NCI-H2196 (cell line): ENCODE measurements around the gene CRPPA.
"Not testable (repeated sequence)": the region's sequence is repeated elsewhere in the genome, so short reads cannot be mapped to it uniquely, and the experiment has no call there.

Experiments
- DNase-seq: peaks from one replicate; lab custom pipeline; 2025; ENCODE audit not compliant: unreplicated experiment; lab: John Stamatoyannopoulos, UW

The CRPPA gene

DNA sequence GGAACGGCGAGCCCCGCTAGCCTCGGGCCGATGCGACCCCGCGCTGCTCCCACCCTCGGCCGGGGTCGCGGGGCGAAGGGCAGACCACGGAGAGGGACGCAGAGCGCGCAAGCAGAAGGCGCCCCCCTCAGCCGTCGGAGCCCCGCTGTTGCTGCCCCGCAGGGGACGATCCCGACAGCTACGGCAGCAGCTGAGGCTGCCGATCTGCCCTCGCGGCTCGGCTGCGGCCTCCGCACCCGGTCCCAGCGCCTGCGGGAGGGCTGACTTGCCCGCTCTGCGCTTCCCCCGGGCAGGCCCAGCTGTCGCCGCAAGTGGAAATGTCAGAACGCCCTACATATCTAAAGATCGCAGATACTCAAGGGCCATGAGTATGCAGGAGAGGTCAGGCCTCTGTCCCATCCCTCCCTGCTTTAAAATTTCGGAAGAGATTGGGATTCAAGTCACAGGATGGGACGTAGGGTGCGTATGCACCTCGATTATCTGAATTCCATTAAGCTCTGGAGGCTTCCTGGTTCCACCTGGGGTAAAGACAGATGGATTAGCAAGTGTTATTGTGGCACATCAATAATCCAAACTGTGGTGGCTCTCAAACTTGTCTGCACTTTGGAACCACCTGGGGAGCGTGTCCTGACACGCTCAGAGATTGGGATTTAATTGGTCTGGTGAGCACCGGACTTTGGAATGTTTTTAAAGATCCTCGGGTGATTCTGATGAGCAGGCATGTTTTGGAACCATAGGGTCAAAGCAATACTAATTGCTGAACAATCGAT is at the start of gene CRPPA:
Gene CRPPA (minus strand): TSS at position 206 of the 770 bp plus-strand sequence. CDS start 216 bp downstream, outside the sequence.
- DNase-seq: no peak

- DNase-seq: no peak
These were observed 44.4 kb upstream of the CRPPA start, which contains the start of gene SOSTDC1 for GRCh38 chr7:16465469-16466361. Gene SOSTDC1, minus strand, starts transcription at chr7:16465738. Its CDS starts 70 bp downstream, at chr7:16465668.

DNA sequence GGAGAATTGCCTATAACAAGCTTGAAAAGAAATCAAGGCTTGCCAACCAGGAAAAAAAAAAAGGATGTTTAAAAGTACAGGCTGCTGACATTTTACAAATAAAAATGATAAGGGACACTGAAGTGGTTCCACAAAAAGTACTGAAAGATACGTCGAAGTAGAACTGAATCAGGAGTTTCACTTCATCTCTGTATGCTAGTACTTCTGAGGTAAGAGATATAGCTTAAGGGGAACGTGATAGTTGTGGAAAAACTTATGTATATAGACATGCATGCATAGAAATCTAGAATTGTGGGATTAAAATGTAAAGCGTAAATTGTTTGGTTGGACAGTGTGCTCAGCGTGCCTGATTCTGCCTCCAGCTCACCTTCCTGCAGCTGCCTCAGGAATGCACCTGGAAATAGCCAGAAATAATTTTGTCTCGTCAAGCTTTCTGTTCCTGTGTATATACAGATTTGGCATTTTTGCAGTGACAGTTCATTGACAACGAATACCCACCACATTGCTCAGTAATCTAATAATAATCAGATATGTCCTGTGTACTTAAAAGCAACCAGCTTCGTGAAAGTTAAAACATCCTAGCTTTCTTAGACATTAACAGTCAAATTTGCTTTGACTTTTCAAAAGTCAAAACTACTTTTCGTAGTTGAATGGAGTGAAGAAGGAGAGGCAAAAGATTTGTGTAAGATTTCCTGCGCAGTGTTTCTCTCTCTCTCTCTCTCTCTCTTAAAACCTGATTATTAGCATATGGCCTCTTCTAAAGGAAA is 42.8 kb upstream of the CRPPA start:
- no peak for DNase-seq

DNA sequence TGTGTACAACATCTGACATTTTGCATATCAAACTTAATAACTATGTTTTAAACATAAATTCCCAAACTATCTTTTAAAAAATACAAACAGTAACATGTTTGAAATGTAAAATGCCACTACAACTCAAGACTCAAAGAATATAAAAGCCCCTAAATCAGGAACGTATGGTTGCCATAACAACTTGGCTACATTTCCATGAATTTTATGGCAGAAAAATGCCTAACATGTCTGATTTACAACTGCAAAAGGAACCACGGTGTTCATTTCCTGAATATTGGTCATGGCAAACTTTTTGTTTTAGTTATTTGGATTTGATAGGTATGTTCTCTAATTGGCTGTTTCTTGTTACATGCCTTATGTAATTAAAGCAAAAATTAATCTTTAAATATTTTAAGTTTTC is 42.2 kb upstream of the CRPPA start:
- DNase-seq: no peak

GRCh38 chr7:16462431-16462889 is 41.1 kb upstream of the CRPPA start:
- no peak for DNase-seq

GRCh38 chr7:16460789-16461493 is 39.6 kb upstream of the CRPPA start:
- DNase-seq: no peak

- not testable (repeated sequence) for DNase-seq
These were observed 35.0 kb upstream of the CRPPA start for GRCh38 chr7:16456303-16456702.

- no peak for DNase-seq
These were observed 34.3 kb upstream of the CRPPA start for GRCh38 chr7:16455591-16455990.

DNA sequence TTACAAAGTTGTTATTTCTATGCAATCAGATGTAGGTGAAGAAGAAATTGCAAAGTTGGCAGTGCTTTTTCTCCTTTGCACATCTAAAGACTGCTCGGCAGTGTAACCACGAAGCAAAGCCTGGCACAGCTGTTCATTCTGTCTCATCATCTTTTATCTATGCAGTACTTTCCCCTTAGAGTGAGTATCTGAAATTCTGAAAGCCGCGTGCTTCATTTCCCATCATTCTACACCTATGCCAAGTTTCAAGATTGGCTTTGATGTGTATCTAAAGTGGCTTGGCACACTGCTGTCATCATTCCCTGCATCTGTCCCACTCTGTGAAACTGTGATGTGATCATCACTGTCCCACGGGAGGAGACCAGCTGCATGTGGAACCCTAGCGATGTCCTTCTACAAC is 29.0 kb upstream of the CRPPA start:
- DNase-seq: no peak

DNA sequence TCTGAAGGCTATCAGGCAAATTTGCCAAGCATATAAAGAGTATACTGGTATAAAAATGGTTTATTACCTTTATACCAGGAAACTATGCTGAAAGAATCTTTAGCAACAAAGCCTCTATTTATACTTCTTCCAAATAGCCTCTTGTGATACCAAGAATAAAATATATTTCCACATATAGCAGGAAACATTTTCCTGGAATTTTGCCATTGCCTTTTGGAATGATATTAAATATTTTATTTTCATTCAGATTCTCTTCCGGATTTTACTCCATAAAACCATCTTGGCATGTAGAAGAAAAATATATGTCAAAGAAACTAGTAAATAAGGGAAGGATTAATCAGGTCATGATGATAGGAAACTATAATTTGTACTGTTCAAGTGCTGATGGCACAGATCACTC is 26.5 kb upstream of the CRPPA start:
- no peak for DNase-seq

- no peak for DNase-seq
These were observed 25.2 kb upstream of the CRPPA start for GRCh38 chr7:16446508-16446907.

DNA sequence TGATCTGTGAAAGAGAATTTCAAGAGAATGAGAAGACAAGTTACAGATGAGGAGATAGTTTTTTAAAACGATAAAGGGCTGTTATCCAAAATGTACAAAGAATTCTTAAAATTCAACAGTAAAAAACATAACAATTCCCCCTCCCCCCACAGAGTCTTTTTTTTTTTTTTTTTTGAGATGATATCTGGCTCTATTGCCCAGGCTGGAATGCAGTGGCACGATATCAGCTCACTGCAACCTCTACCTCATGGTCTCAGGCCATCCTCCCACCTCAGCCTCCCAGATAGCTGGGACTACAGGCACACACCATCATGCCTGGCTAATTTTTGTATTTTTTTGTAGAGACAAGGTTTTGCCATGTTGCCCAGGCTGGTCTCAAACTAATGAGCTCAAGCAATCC is 22.5 kb upstream of the CRPPA start:
- DNase-seq: not testable (repeated sequence)

GRCh38 chr7:16438988-16439387 is 17.6 kb upstream of the CRPPA start:
- no peak for DNase-seq

GRCh38 chr7:16436306-16436705 is 15.0 kb upstream of the CRPPA start:
- no peak for DNase-seq

DNA sequence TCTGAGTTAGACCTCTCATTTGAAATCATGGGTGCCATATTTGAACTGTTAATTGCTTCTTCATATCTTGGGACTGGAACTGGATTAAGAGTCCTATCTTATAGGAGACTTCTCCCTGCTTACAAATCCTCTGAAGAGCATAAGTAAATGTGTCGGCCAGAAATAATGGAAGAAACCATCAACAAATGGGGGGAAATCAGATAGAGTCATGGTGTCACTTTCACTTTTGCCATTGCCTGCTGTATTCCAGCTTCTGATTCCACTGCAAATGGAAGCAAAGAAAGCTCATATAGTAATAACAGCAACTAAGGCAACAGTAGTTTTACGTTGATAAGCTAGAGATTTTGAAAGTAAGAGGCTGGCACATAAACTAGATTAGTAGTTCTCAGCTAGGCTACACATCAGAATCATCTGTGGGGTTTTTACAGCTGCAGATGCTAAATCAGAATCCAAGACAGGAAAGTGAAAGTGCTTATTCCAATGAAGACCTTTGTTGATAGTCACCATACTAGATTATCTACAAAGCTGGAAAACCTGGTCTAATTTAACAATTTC is 12.3 kb upstream of the CRPPA start:
- DNase-seq: no peak

DNA sequence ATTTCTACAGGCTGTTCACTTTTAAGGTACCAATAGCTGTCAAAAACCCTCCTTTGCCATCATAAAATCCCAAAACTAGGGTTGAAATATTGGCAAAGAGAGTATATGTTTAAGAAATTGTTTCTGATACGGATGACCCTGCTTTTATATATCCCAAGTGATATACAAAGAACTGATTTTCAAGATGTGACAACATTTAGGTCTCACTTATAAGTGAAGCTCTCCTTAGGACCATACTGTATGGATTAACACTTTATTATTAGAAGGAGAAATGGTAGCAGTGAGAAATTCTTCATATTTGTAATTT is 11.0 kb upstream of the CRPPA start:
- no peak for DNase-seq

GRCh38 chr7:16431646-16432424 is 10.5 kb upstream of the CRPPA start:
- no peak for DNase-seq

DNA sequence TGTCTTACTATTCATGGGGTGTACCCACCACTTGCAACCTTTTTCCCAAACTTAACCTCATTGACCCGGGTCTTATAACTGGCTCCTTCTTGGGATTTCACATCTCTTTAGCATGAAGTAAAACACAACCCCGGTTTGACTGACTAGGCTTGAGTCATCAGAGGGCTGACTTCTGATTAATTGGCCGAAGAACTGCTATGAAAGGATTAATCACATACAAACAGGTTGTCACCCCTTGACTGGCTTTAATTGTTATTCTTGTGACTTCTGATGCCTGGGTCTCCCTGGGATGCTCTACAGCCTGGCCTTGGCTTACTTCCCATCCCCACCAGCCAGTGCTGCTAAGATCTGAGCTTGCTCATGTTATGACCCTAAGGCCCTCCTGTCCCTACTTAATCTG is 8.8 kb upstream of the CRPPA start:
- DNase-seq: no peak

GRCh38 chr7:16428672-16429071 is 7.3 kb upstream of the CRPPA start:
- DNase-seq: no peak

GRCh38 chr7:16428182-16428581 is 6.8 kb upstream of the CRPPA start:
- no peak for DNase-seq
